ENCODE measurements around the gene ANKRD9.

ANKRD9 gene

DNA sequence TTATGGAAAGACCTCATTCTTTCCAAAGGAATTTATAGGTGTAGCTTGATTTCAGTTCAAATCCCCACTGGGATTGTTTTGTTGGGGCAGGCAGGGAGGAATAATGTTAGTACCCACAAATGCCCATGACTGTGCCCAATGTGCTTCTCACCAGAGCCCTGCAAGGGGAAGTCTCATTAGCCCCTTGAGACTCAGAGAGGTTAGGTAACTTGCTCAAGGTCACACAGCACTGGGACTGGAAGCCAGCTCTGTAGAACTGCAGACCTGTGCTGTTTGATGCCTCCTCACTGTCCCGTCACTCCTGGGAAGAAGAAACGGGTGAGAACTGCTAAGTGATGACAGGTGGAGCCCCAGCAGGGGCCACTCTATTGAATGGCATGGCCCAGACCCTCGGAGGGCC, 8.9 kb downstream of the ANKRD9 start:
- Histone ChIP-seq H3K27ac (ENCODE audit: low read depth, low read length) (no peak overlapping the region), H2AFZ (ENCODE audit: low read depth, low read length, severe bottlenecking) (no peak overlapping the region)

DNA sequence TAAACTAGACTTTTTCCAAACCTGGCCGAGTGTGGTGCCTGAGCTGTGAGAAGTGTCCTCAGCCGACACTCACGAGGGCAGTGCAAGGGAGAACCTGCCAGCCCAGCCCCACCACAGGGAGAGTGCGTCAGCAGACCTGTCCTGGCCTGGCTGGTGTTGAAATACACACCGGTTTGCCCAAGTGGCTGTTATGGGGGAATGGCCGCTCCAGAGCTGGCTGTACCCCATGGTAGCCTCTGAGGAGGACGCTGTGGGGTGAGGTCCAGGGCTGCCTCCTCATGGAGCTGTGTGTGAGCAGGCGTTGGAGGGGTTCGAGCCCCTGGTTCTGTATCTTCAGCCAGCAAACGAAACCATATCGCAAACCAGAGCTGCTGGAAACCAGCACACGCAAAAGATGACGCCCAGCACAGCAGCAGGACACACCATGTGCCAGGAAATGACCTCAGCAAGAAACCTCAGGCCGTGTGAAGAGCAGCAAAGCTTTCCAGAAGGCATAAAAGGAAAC, 9.4 kb downstream of the ANKRD9 start:
- Histone ChIP-seq H3K9me3 (ENCODE audit: insufficient read depth, low read length) (no peaks in the 10 kb centered on the region), H3K9me2 (replicated peaks; ENCODE audit: insufficient read depth, low read length) (no peaks in the 10 kb centered on the region), H3K27ac (ENCODE audit: low read depth, low read length) (no peak overlapping the region), H3K4me3 (ENCODE audit: insufficient read depth, low read length, poor library complexity, severe bottlenecking) (no peak overlapping the region), H3K36me3 (ENCODE audit: low read length) (no peaks in the 10 kb centered on the region), H2AFZ (ENCODE audit: low read depth, low read length, severe bottlenecking) (no peak overlapping the region), H3K9ac (ENCODE audit: low read length) (no peak overlapping the region), H3K4me2 (ENCODE audit: low read depth, low read length, poor library complexity, severe bottlenecking) (no peak overlapping the region), H3K79me2 (ENCODE audit: insufficient read depth, low read length) (no peaks in the 10 kb centered on the region), H3K27me3 (ENCODE audit: low read length) (no peaks in the 10 kb centered on the region), H4K20me1 (ENCODE audit: low read depth, low read length) (no peaks in the 10 kb centered on the region), H3F3A (ENCODE audit: insufficient read depth) (no peaks in the 10 kb centered on the region)
- TF ChIP-seq, protein P1, sequence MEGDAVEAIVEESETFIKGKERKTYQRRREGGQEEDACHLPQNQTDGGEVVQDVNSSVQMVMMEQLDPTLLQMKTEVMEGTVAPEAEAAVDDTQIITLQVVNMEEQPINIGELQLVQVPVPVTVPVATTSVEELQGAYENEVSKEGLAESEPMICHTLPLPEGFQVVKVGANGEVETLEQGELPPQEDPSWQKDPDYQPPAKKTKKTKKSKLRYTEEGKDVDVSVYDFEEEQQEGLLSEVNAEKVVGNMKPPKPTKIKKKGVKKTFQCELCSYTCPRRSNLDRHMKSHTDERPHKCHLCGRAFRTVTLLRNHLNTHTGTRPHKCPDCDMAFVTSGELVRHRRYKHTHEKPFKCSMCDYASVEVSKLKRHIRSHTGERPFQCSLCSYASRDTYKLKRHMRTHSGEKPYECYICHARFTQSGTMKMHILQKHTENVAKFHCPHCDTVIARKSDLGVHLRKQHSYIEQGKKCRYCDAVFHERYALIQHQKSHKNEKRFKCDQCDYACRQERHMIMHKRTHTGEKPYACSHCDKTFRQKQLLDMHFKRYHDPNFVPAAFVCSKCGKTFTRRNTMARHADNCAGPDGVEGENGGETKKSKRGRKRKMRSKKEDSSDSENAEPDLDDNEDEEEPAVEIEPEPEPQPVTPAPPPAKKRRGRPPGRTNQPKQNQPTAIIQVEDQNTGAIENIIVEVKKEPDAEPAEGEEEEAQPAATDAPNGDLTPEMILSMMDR (IDR thresholded peaks at IDR 0.05; ENCODE audit: insufficient read depth, low read length, poor library complexity, severe bottlenecking): no peak
- TF ChIP-seq EZH2phosphoT487 (conservative IDR thresholded peaks at IDR 0.05; ENCODE audit: low read length): no peak

More for the DNA sequence above, 8.9 kb downstream of the ANKRD9 start:
- Histone ChIP-seq H3K4me3 (ENCODE audit: insufficient read depth, low read length, poor library complexity, severe bottlenecking) (no peak overlapping the region), H3K27me3 (ENCODE audit: low read length) (no peaks in the 10 kb centered on the region), H3K79me2 (ENCODE audit: insufficient read depth, low read length) (no peaks in the 10 kb centered on the region), H3K9me2 (replicated peaks; ENCODE audit: insufficient read depth, low read length) (no peaks in the 10 kb centered on the region), H3F3A (ENCODE audit: insufficient read depth) (no peaks in the 10 kb centered on the region), H3K9ac (ENCODE audit: low read length) (no peak overlapping the region), H3K4me2 (ENCODE audit: low read depth, low read length, poor library complexity, severe bottlenecking) (no peak overlapping the region), H4K20me1 (ENCODE audit: low read depth, low read length) (no peaks in the 10 kb centered on the region), H3K9me3 (ENCODE audit: insufficient read depth, low read length) (no peaks in the 10 kb centered on the region), H3K36me3 (ENCODE audit: low read length) (no peaks in the 10 kb centered on the region)
- TF ChIP-seq, protein P1 (IDR thresholded peaks at IDR 0.05; ENCODE audit: insufficient read depth, low read length, poor library complexity, severe bottlenecking): no peak
- no peak for TF ChIP-seq EZH2phosphoT487 (conservative IDR thresholded peaks at IDR 0.05; ENCODE audit: low read length)

DNA sequence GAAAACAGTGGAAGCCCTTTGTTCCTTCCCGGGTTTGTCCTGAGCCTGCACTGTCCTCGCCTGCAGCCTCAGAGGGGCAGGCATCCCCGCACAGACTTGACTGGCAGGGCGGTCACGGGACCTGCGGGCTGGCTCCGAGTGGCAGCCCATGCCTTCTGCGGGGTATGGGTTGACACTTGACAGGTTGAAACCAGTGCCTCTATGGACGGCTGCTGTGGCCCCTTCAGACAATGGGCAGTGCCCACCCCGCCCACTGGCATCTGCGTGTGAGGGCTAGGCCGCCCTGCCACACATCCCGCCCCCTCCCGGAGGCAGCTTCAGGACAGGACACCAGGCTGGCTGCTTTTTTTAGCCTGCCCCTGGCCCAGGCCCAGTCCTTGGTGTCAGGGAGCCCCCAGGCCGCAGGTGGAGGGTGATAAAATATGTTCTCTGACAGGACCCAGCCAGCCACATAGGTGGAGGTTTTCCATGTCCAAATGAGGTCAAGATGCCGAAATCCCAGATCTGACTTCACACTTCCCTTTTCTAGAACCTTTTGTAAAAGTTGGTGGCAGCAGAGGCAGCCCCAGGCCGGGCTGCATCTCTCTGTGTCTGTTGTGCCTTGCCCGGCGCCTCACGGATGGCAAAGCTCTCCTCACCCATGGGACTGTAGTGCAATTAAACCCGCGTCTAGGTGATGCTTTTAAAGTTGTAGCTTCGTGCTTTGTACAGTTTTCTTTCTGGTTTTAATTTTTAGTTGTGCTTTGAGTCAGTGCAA, 10.0 kb downstream of the ANKRD9 start:
- Histone ChIP-seq H3K9me3 (ENCODE audit: insufficient read depth, low read length) (no peaks in the 10 kb centered on the region), H4K20me1 (ENCODE audit: low read depth, low read length) (no peaks in the 10 kb centered on the region), H3K79me2 (ENCODE audit: insufficient read depth, low read length) (no peaks in the 10 kb centered on the region), H3K36me3 (ENCODE audit: low read length) (no peaks in the 10 kb centered on the region), H3K4me2 (ENCODE audit: low read depth, low read length, poor library complexity, severe bottlenecking) (no peak overlapping the region), H3K4me3 (ENCODE audit: insufficient read depth, low read length, poor library complexity, severe bottlenecking) (no peak overlapping the region), H2AFZ (ENCODE audit: low read depth, low read length, severe bottlenecking) (no peak overlapping the region), H3F3A (ENCODE audit: insufficient read depth) (no peaks in the 10 kb centered on the region), H3K9me2 (replicated peaks; ENCODE audit: insufficient read depth, low read length) (no peaks in the 10 kb centered on the region), H3K9ac (ENCODE audit: low read length) (no peak overlapping the region), H3K27me3 (ENCODE audit: low read length) (no peaks in the 10 kb centered on the region), H3K27ac (ENCODE audit: low read depth, low read length) (no peak overlapping the region)
- TF ChIP-seq, protein P1 (IDR thresholded peaks at IDR 0.05; ENCODE audit: insufficient read depth, low read length, poor library complexity, severe bottlenecking): no peak
- TF ChIP-seq EZH2phosphoT487 (conservative IDR thresholded peaks at IDR 0.05; ENCODE audit: low read length): no peak

All from SU-DHL-6 (cell line).